H1 (cell line): ENCODE data around the gene ANLN. TPM values are rescaled to one million over a fixed set of nuclear protein-coding genes. Genes with fewer than 3 reads are reported as not detected.

Experiments used
- CTCF ChIA-PET: fragments of 300-600 bp; sonication (Branson Sonifier 250); formaldehyde crosslinking; loops from one replicate; lab custom pipeline; 2021; ENCODE audit not compliant: partially characterized antibody; lab: Charles Lee
- POLR2A ChIA-PET: fragments of 300-600 bp; sonication (Branson Sonifier 250); formaldehyde crosslinking; loops from one replicate; lab custom pipeline; 2021; ENCODE audit warnings: inconsistent platforms; ENCODE audit not compliant: partially characterized antibody; lab: Charles Lee
- DNase-seq, 2 experiments: peaks; one replicate each; pipeline versions ENCODE4 v3.0.0 to v3.0.0-alpha.2; 2010 to 2022; ENCODE audit warnings: low spot score in 2 of 2, low read depth in 1 of 2, mixed read lengths in 1 of 2
- FAIRE-seq: peaks from 2 replicates; lab custom pipeline; 2011; peaks lifted over from hg19 to GRCh38; lab: Jason Lieb, UNC
- H2AFZ ChIP-seq: 2 replicates; pipeline ENCODE4 v1.8.1; 2012; ENCODE audit warnings: low read length, inconsistent platforms
- H2AK5ac ChIP-seq: 2 replicates; pipeline ENCODE4 v1.6.1; 2013; ENCODE audit warnings: low read depth, low read length
- H2BK120ac ChIP-seq: replicated peaks from 2 replicates; pipeline ENCODE3; 2013; ENCODE audit warnings: low read depth, low read length, inconsistent platforms
- H2BK12ac ChIP-seq: 2 replicates; pipeline ENCODE4 v1.6.1; 2013; ENCODE audit warnings: low read depth, low read length
- H2BK15ac ChIP-seq: 2 replicates; pipeline ENCODE4 v1.6.1; 2013; ENCODE audit warnings: low read length
- H2BK20ac ChIP-seq: 2 replicates; pipeline ENCODE4 v1.6.1; 2013; ENCODE audit warnings: low read length
- H2BK5ac ChIP-seq: 2 replicates; pipeline ENCODE4 v1.6.1; 2013; ENCODE audit warnings: low read depth, low read length
- H3K14ac ChIP-seq: 2 replicates; pipeline ENCODE4 v1.6.1; 2013; ENCODE audit warnings: inconsistent platforms; ENCODE audit not compliant: insufficient read length
- H3K18ac ChIP-seq: 2 replicates; pipeline ENCODE4 v1.6.1; 2013; ENCODE audit warnings: low read length; ENCODE audit errors: extremely low read depth
- H3K23ac ChIP-seq: 2 replicates; pipeline ENCODE4 v1.6.1; 2013; ENCODE audit warnings: inconsistent platforms; ENCODE audit not compliant: insufficient read length
- H3K23me2 ChIP-seq: 2 replicates; pipeline ENCODE4 v1.6.1; 2013; ENCODE audit warnings: low read depth, low read length
- H3K27ac ChIP-seq: 2 replicates; pipeline ENCODE4 v1.6.1; 2011; ENCODE audit warnings: low read depth, low read length, inconsistent platforms
- H3K27me3 ChIP-seq, 4 experiments: replicated peaks in 1 of 4; 1 replicate in 1 of 4; 2 replicates in 3 of 4; pipeline versions ENCODE4 v1.6.1 to v1.8.1; 2011 to 2013; ENCODE audit warnings: low read length in 3 of 4, mild to moderate bottlenecking in 3 of 4, inconsistent platforms in 2 of 4, mixed read lengths in 2 of 4, moderate library complexity in 1 of 4; ENCODE audit not compliant: control insufficient read depth in 3 of 4, insufficient read depth in 3 of 4; ENCODE audit errors: extremely low read depth in 1 of 4
- H3K36me3 ChIP-seq, 4 experiments: 2 replicates each; pipeline versions ENCODE4 v1.6.1 to v1.8.1; 2011 to 2013; ENCODE audit warnings: mild to moderate bottlenecking in 4 of 4, low read length in 3 of 4, moderate library complexity in 2 of 4, control low read depth in 1 of 4, inconsistent platforms in 1 of 4; ENCODE audit not compliant: insufficient read depth in 4 of 4, control insufficient read depth in 2 of 4
- H3K4ac ChIP-seq: replicated peaks from 2 replicates; pipeline ENCODE3; 2013; ENCODE audit warnings: low read length, low read depth, mixed read lengths, inconsistent platforms; ENCODE audit not compliant: insufficient read length
- H3K4me1 ChIP-seq, 4 experiments: replicated peaks in 1 of 4; 1 replicate in 1 of 4; 2 replicates in 3 of 4; pipeline versions ENCODE4 v1.6.1 to v1.8.1; 2011 to 2013; ENCODE audit warnings: low read length in 3 of 4, inconsistent platforms in 2 of 4, mixed read lengths in 1 of 4; ENCODE audit not compliant: insufficient read depth in 4 of 4, control insufficient read depth in 3 of 4
- H3K4me2 ChIP-seq, 2 experiments: 2 replicates each; pipeline versions ENCODE4 v1.6.1 to v1.8.1; 2011 to 2013; ENCODE audit warnings: low read depth in 2 of 2, low read length in 2 of 2, control low read depth in 1 of 2, inconsistent platforms in 1 of 2, mild to moderate bottlenecking in 1 of 2; ENCODE audit not compliant: insufficient read depth in 1 of 2
- H3K4me3 ChIP-seq, 4 experiments: fragments of 200-600, 300-600 bp in 1 of 4; sonication (generic), shearing (Covaris generic), sonication (Bioruptor Twin) in 1 of 4; 2 replicates each; pipeline versions ENCODE4 v1.5.1 to v1.8.1; 2011 to 2016; ENCODE audit warnings: low read length in 4 of 4, low read depth in 3 of 4, control low read depth in 2 of 4, inconsistent platforms in 2 of 4, mild to moderate bottlenecking in 2 of 4, mixed read lengths in 1 of 4, moderate library complexity in 1 of 4; ENCODE audit not compliant: insufficient read depth in 2 of 4; ENCODE audit errors: extremely low read depth in 1 of 4
- H3K56ac ChIP-seq: replicated peaks from 2 replicates; pipeline ENCODE3; 2013; ENCODE audit warnings: low read depth, mild to moderate bottlenecking, mixed read lengths, low read length, inconsistent platforms; ENCODE audit not compliant: insufficient read length
- H3K79me1 ChIP-seq: 2 replicates; pipeline ENCODE4 v1.6.1; 2013; ENCODE audit warnings: low read depth, low read length, control low read depth
- H3K79me2 ChIP-seq, 2 experiments: 2 replicates each; pipeline versions ENCODE4 v1.6.1 to v1.8.1; 2012 to 2013; ENCODE audit warnings: low read length in 2 of 2, mild to moderate bottlenecking in 2 of 2, inconsistent platforms in 1 of 2; ENCODE audit not compliant: insufficient read depth in 2 of 2, control insufficient read depth in 1 of 2
- H3K9ac ChIP-seq, 4 experiments: replicated peaks in 1 of 4; 1 replicate in 1 of 4; 2 replicates in 3 of 4; pipeline versions ENCODE4 v1.6.1 to v1.8.1; 2011 to 2013; ENCODE audit warnings: low read depth in 3 of 4, low read length in 3 of 4, control low read depth in 2 of 4, mild to moderate bottlenecking in 2 of 4, moderate library complexity in 2 of 4, inconsistent platforms in 1 of 4; ENCODE audit errors: extremely low read depth in 1 of 4
- H3K9me3 ChIP-seq, 2 experiments: 2 replicates each; pipeline versions ENCODE4 v1.6.1 to v1.8.1; 2012 to 2013; ENCODE audit warnings: mild to moderate bottlenecking in 2 of 2, moderate library complexity in 2 of 2, control low read depth in 1 of 2, inconsistent platforms in 1 of 2, low read depth in 1 of 2, low read length in 1 of 2, mixed read lengths in 1 of 2; ENCODE audit not compliant: insufficient read depth in 2 of 2
- H4K20me1 ChIP-seq, 2 experiments: replicated peaks in 1 of 2; 2 replicates each; pipeline versions ENCODE3 to v1.8.1; 2011 to 2013; ENCODE audit warnings: inconsistent platforms in 2 of 2, low read length in 2 of 2, mild to moderate bottlenecking in 1 of 2; ENCODE audit not compliant: insufficient read depth in 2 of 2, control insufficient read depth in 1 of 2
- H4K5ac ChIP-seq: 2 replicates; pipeline ENCODE4 v1.6.1; 2013; ENCODE audit warnings: low read length, low read depth, mixed read lengths, inconsistent platforms; ENCODE audit not compliant: insufficient read length
- H4K8ac ChIP-seq: 2 replicates; pipeline ENCODE4 v1.8.0; 2013; ENCODE audit warnings: mild to moderate bottlenecking, moderate library complexity, low read length, inconsistent platforms; ENCODE audit not compliant: insufficient read depth; ENCODE audit errors: extremely low read depth
- H4K91ac ChIP-seq: replicated peaks from 2 replicates; pipeline ENCODE3; 2013; ENCODE audit warnings: low read length, mixed read lengths, inconsistent platforms; ENCODE audit not compliant: insufficient read length
- BCL11A ChIP-seq, 2 experiments: IDR thresholded peaks; one replicate each; pipeline ENCODE4 v1.6.1; 2011; ENCODE audit warnings: low read depth in 2 of 2, low read length in 2 of 2, mild to moderate bottlenecking in 2 of 2
- CBX8 ChIP-seq: fragments of 300-800, 300-1000 bp; sonication (generic); IDR thresholded peaks from 2 replicates; pipeline ENCODE4 v1.7.1; 2016; ENCODE audit warnings: low read depth, low read length, borderline replicate concordance
- CHD2 ChIP-seq: IDR thresholded peaks from 2 replicates; pipeline ENCODE4 v1.6.1; 2012; ENCODE audit warnings: low read length, improper control_type of control experiment
- EGR1 ChIP-seq: IDR thresholded peaks from 2 replicates; pipeline ENCODE4 v1.6.1; 2011; ENCODE audit warnings: low read depth, low read length, borderline replicate concordance
- GTF2F1 ChIP-seq: IDR thresholded peaks from 2 replicates; pipeline ENCODE4 v1.6.1; 2012; ENCODE audit warnings: low read depth, low read length, improper control_type of control experiment, borderline replicate concordance
- JUND ChIP-seq: IDR thresholded peaks from 2 replicates; pipeline ENCODE4 v1.6.1; 2011; ENCODE audit warnings: mild to moderate bottlenecking, improper control_type of control experiment, low read length
- NANOG ChIP-seq: IDR thresholded peaks from 2 replicates; pipeline ENCODE4 v1.6.1; 2011; ENCODE audit warnings: low read length, low read depth, mild to moderate bottlenecking, inconsistent platforms; ENCODE audit not compliant: insufficient read depth, poor library complexity, severe bottlenecking
- RBBP5 ChIP-seq: IDR thresholded peaks from 2 replicates; pipeline ENCODE4 v1.7.1; 2012; ENCODE audit warnings: low read depth, mild to moderate bottlenecking, inconsistent platforms, low read length, moderate library complexity, borderline replicate concordance
- SP1 ChIP-seq: IDR thresholded peaks from 2 replicates; pipeline ENCODE4 v1.6.1; 2011; ENCODE audit warnings: low read depth, low read length
- SP4 ChIP-seq: IDR thresholded peaks from 2 replicates; pipeline ENCODE4 v1.6.1; 2012; ENCODE audit warnings: low read length, inconsistent platforms
- SRF ChIP-seq: IDR thresholded peaks from 2 replicates; pipeline ENCODE4 v1.6.1; 2011; ENCODE audit warnings: mild to moderate bottlenecking, low read depth, low read length, moderate library complexity
- TAF7 ChIP-seq: optimal IDR thresholded peaks from 2 replicates; pipeline ENCODE3; 2011; ENCODE audit warnings: low read depth, mild to moderate bottlenecking, inconsistent platforms, low read length, moderate library complexity, borderline replicate concordance
- TBP ChIP-seq: IDR thresholded peaks from 2 replicates; pipeline ENCODE4 v1.6.1; 2011; ENCODE audit warnings: low read depth, low read length, improper control_type of control experiment
- TCF12 ChIP-seq: IDR thresholded peaks from 2 replicates; pipeline ENCODE4 v1.6.1; 2011; ENCODE audit warnings: low read depth, mild to moderate bottlenecking, low read length
- WGBS, 2 experiments: shearing (Covaris generic) in 1 of 2; methylation state at CpG; one replicate each; pipeline versions ENCODE4 v1.1.6 to v1.1.7; 2013 to 2015; ENCODE audit warnings: low lambda C conversion rate in 2 of 2, mixed read lengths in 2 of 2, inconsistent platforms in 1 of 2, low coverage in 1 of 2, missing lambda C conversion rate in 1 of 2; ENCODE audit not compliant: insufficient replicate concordance in 2 of 2, insufficient coverage in 1 of 2, insufficient read length in 1 of 2; ENCODE audit errors: extremely low coverage in 1 of 2, missing lambda C conversion rate in 1 of 2; 5-methylcytosine and 5-hydroxymethylcytosine counted together
- polyA plus RNA-seq, 7 experiments: library from polyadenylated mRNA; depleted of rRNA in 3 of 7; stranded (reverse) in 5 of 7; unstranded in 2 of 7; fragments of >200 nt in 5 of 7; fragments of 200-250 nt in 2 of 7; gene quantifications; 1 replicate in 5 of 7; 2 replicates in 1 of 7; 4 replicates in 1 of 7; pipeline versions ENCODE4 v1.2.1 to v1.2.3, GENCODE V29; 2011 to 2013; ENCODE audit warnings: missing spikeins in 2 of 7, mixed read lengths in 2 of 7
- total RNA-seq: library from RNA; stranded (reverse); fragmentation: NEBNext Ultra II Directional; extraction: Animal tissue kit (Norgen Biotek cat#: 25700); gene quantifications from 2 replicates; pipeline ENCODE4 v1.2.1, GENCODE V29; 2021
- TF ChIP-seq, protein P1 (sequence below): IDR thresholded peaks from 2 replicates; pipeline ENCODE4 v1.6.1; 2012; ENCODE audit warnings: inconsistent platforms

Gene ANLN
- total and polyA plus RNA-seq, 2 of the 8 experiments (the other 6 are each of a cell fraction or from before 2014, with no cell fraction given), result 18.5 to 90.1 TPM

DNA sequence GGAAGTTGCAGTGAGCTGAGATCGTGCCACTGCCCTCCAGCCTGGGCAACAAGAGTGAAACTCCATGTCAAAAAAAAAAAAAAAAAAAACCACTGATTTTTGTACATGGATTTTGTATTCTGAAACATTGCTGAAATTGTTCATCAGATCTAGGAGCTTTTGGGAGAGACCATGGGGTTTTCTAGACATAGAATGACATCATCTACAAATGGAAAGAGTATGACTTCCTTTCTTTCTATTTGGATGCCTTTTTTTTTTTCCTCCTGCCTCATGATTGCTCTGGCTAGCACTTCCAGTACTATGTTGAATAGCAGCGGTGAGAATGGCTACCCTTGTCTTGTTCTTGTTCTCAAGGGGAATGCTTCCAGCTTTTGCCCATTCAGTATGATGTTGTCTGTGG is 89.1 kb downstream of the ANLN start:
- Histone ChIP-seq H2AFZ (no peak overlapping the region), H3K14ac (no peak overlapping the region), H3K79me1 (no peaks in the 10 kb centered on the region), H4K91ac (no peak overlapping the region), H2BK12ac (no peak overlapping the region), H4K5ac (no peak overlapping the region), H2BK15ac (no peak overlapping the region), H3K23me2 (no peaks in the 10 kb centered on the region), H3K18ac (no peak overlapping the region), H3K36me3 (no peaks in the 10 kb centered on the region), H3K27me3 (no peaks in the 10 kb centered on the region), H3K79me2 (no peaks in the 10 kb centered on the region), H3K56ac (no peak overlapping the region), H3K4ac (no peak overlapping the region), H3K27ac (no peak overlapping the region), H4K8ac (no peak overlapping the region), H3K4me3 (no peak overlapping the region), H3K4me2 (no peak overlapping the region), H3K4me1 (no peaks in the 10 kb centered on the region), H3K9me3 (no peaks in the 10 kb centered on the region), H2AK5ac (no peak overlapping the region), H4K20me1 (peaks cover 0 to 1% of the 10 kb centered on the region in 2 experiments), H2BK120ac (no peak overlapping the region), H2BK20ac (no peak overlapping the region), H2BK5ac (no peak overlapping the region), H3K9ac (no peak overlapping the region), H3K23ac (no peak overlapping the region)
- WGBS, 2 experiments, result 100% methylated on average over 2 of the region's 2 CpGs; no CpG with 5 or more reads in 1 of the 2 experiments
- ChIA-PET POLR2A (no interaction called here), CTCF (interaction anchor here (1.0 to 9.4 kb wide), 4 partner anchors 9 to 723 kb away, joined by 3 to 75 read pairs (median 10); no protein-coding TSS in a partner anchor)
- DNase-seq (no peak), FAIRE-seq (no peak)
- no peak for TF ChIP-seq BCL11A (IDR thresholded peaks at IDR 0.05; ENCODE audit: low read depth in 2 of 2, low read length in 2 of 2)
- TF ChIP-seq TBP, result no peak
- TF ChIP-seq JUND, result no peak
- TF ChIP-seq, protein P1, sequence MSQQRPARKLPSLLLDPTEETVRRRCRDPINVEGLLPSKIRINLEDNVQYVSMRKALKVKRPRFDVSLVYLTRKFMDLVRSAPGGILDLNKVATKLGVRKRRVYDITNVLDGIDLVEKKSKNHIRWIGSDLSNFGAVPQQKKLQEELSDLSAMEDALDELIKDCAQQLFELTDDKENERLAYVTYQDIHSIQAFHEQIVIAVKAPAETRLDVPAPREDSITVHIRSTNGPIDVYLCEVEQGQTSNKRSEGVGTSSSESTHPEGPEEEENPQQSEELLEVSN, result no peak
- TF ChIP-seq NANOG, result no peak
- TF ChIP-seq SP4, result no peak
- TF ChIP-seq RBBP5, result no peak
- no peak for TF ChIP-seq CHD2
- no peak for TF ChIP-seq SRF
- TF ChIP-seq GTF2F1, result no peak
- TF ChIP-seq SP1, result no peak
- TF ChIP-seq EGR1, result no peak
- TF ChIP-seq TCF12, result no peak
- no peak for TF ChIP-seq TAF7
- TF ChIP-seq CBX8, result no peak
